Measurements from ENCODE around the gene UTP15.
A peak's percentile ranks its signal among the peaks of the same experiment; 100 is the strongest.

Gene UTP15

GRCh38 chr5:73558950-73559349 lies 6.6 kb upstream of the UTP15 start:
- no peak for DNase-seq (ENCODE audit: low read depth, low spot score)
- no peak overlapping the region for H3K4me3 ChIP-seq (ENCODE audit: low read length)

DNA sequence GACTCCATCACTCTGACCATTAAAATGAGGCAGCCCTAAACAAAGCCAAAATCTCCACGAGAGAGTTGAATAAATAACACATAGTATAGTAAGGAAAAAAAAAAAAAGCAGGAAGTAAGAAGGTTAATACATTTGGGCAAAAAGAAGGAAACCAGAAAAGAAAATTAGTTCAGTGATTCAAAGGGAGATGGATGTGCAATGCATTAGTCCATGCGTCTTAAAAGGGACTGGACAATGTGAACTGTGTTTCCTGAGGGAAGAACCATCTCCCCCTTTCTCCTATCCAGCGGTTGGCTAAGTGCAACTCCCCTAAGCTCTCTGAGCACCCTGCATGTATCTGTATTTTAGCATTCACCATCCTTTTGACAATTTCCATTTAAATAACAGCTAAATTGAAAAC lies 1.5 kb upstream of the UTP15 start:
- DNase-seq (ENCODE audit: low read depth, low spot score) = no peak
- no peak overlapping the region for H3K4me3 ChIP-seq (ENCODE audit: low read length)

DNA sequence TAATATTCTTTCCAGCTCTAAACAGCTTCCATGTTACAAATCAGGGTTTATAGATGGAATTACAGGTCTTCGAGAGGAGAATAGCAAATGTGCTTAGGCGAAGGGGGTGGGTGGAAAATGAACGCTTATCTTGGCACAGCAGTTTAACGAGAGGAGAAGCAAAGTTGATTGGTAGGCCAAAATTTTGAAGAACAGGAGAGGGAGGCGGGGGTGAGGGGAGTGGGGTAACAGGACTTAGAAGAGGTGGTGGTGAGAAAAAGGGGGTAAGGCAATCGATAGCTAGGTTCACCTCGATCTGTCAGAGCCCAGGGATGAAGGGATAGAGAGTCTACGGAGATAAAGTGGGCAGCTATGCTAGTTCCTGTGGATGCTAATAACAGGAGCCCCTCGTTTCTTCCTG lies 868 bp upstream of the UTP15 start:
- H3K4me3 ChIP-seq (ENCODE audit: low read length) = peak overlapping the region; percentile 70
- DNase-seq (ENCODE audit: low read depth, low spot score) = no peak

- H3K4me3 ChIP-seq (ENCODE audit: low read length) = peak overlapping the region; percentile 70
- DNase-seq (ENCODE audit: low read depth, low spot score) = no peak
Observed at GRCh38 chr5:73565969-73566547, 515 bp downstream of the UTP15 start.

GRCh38 chr5:73582285-73583145 lies 17.0 kb downstream of the UTP15 start:
- no peak for DNase-seq (ENCODE audit: low read depth, low spot score)
- H3K4me3 ChIP-seq (ENCODE audit: low read length) = no peak overlapping the region

DNA sequence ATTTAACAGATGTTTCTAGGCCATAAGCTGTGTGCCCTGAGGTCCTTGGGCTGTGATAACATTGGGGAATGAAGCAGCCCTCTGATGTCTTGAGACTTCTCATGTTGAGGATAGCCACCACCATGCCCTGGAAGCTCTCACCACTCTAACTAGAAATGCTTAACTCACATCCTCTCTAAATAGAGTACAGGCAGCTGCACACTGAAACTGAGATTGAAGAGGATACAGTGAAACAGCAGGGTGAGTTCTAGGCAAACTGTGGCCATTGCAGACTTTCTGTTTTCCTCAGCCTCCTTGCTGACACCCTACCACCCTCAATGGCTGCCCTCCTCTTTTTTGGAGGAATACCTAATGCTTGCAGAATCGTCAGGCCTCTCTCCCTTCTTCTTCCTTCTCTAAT lies 22.4 kb downstream of the UTP15 start:
- no peak for DNase-seq (ENCODE audit: low read depth, low spot score)
- no peak overlapping the region for H3K4me3 ChIP-seq (ENCODE audit: low read length)

- peak; percentile 77 for DNase-seq (ENCODE audit: low read depth, low spot score)
- no peak overlapping the region for H3K4me3 ChIP-seq (ENCODE audit: low read length)
Observed at GRCh38 chr5:73591102-73591695, 25.7 kb downstream of the UTP15 start.

DNA sequence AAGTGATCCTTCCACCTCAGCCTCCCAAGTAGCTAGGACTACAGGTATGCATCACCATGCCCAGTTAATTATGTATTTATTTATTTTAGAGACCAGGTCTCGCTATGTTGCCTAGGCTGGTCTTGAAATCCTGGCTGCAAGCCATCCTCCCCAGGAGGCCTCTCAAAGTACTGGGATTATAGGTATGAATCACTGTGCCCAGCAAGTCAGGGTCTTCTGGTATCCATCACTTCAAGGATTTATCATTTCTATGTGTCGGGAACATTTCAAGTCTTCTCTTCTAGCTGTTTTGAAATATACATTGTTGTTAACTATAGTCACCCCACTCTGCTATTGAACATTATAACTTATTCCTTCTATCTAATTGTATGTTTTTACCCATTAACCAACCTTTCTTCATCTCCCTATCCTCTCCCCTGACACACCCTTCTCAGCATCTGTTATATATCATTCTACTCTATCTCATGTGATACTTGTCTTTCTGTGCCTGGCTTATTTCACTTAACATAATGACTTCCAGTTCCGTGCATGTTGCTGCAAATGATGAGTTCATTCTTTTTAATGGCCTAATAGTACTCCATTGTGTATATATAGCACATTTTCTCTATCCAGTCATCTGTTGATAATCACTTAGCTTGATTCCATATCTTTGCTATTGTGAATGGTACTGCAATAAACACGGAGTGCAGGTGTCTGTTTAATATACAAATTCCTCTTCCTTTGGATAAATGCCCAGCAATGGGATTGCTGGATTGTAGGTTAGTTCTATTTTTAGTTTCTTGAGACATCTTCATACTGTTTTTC lies 26.4 kb downstream of the UTP15 start:
- no peak overlapping the region for H3K4me3 ChIP-seq (ENCODE audit: low read length)
- DNase-seq (ENCODE audit: low read depth, low spot score) = no peak

DNA sequence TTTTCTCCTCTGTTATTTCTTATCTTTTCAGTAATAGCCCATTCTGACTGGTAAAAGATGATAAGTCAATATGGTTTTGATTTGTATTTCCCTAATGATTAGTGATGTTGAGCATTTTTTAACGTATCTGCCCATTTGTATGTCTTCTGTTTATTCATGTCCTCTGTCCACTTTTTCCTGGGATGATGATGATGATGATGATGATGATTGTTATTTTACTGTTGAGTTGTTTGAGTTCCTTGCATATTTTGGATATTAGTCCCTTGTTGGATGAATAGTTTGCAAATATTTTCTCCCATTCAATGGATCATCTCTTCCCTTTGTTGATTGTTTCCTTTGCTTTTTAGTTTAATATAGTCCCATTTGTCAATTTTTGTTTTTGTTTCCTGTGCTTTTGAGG lies 27.0 kb downstream of the UTP15 start:
- no peak for DNase-seq (ENCODE audit: low read depth, low spot score)
- no peak overlapping the region for H3K4me3 ChIP-seq (ENCODE audit: low read length)

- no peak overlapping the region for H3K4me3 ChIP-seq (ENCODE audit: low read length)
- DNase-seq (ENCODE audit: low read depth, low spot score) = peak; percentile 29
Observed at GRCh38 chr5:73596705-73597328, 31.3 kb downstream of the UTP15 start.

DNA sequence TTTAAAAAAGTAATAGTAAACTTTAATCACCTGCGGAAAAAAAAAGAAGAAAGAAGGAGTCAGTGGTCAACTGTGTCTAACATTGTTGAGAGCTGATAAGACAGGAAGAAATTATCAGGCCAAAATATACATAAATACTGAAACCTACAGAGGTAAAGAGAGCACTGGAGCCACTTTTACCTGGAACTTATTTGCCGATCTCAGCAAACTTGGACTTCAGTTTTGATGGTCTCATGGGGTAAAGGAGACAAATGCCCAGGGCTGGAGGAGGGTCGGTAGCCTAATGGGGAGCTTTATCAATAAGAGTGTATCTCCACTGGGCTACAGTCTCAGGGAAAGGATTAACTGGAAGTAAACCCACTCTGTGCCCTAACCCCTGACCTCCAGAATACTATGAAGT lies 33.8 kb downstream of the UTP15 start:
- DNase-seq (ENCODE audit: low read depth, low spot score) = no peak
- H3K4me3 ChIP-seq (ENCODE audit: low read length) = no peak overlapping the region

- DNase-seq (ENCODE audit: low read depth, low spot score) = no peak
- H3K4me3 ChIP-seq (ENCODE audit: low read length) = no peak overlapping the region
Observed at GRCh38 chr5:73603998-73604397, 38.5 kb downstream of the UTP15 start.

DNA sequence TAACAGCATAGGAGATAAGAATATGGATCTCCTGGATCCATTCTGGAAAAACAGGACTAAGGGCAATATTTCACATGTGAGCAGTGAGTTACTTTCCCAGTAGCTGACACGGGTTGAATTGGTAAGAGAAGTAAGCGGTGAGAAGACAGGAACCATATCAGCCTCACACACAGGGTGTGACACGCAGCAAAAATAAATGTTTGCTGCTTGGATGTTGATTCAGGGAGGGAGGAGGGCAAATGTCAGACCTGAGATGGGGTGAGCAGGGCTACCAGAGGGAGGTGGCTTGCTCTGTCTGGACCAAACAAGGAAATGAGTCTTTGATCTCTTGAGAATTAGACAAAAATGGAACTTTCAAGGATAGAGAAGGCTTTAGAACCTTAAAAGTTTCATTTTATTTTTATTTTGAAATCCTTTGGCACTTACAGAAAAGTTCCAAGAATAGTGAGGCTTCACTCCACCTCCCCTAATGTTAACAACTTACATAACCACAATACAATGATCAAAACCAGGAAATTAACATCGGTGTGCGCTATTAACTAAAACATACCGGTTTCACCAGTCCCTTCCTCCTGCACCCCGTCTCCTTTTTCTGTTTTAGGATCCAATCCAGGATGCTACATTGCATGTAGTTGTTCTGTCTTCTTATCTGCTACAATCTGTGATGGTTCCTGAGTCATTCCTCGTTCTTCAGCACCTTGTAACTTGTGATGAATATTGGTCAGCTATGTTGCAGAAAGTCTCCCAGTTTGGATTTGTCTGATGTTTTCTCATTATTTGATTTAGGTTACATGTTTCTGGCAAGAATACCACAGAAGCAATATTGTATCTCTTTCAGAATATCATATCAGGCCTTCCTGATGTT lies 39.9 kb downstream of the UTP15 start:
- DNase-seq (ENCODE audit: low read depth, low spot score) = no peak
- H3K4me3 ChIP-seq (ENCODE audit: low read length) = no peak overlapping the region

DNA sequence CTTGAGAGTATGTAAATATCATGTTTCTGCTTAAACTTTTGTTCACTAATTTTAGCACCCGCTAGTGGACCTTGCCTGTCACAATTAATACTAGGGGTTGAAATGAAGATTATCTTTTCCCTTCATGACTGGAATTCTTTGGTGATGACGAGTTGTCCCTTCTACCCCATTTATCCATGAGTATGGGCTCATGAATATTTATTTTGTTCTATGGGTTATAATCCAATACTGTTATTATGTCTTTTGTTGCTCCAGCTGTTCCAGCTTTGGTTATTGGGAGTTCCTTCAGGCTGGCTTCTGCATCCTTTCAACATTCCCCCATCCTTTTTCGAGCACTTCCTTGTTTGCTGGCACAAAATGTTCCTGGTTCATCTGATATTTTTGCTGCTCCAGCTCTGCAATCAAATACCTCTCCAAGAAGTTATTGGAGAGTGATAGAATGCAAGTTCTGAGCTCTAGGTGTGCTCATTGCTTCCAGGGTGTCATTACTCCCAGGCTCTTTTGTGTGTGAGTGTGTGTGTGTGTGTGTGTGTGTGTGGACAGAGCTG lies 40.7 kb downstream of the UTP15 start:
- no peak for DNase-seq (ENCODE audit: low read depth, low spot score)
- H3K4me3 ChIP-seq (ENCODE audit: low read length) = no peak overlapping the region

DNA sequence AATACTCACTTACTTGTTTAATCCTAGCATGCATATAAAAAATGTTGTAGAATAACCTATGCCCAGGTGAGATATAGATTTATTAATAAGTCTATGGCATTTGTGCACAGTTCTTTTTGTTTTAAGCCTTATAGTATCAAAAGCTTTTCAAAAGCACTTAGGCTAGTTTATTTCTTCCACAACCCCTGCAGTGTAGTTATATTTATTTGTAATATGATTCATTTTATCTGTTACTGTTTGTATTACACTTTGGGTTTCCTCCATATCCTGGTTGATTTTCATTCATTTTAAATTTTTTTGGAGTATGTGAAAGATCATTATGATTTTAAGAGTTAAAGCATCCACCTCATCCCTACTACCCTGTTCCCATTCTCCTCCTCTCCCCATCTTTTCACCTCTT lies 41.7 kb downstream of the UTP15 start:
- no peak for DNase-seq (ENCODE audit: low read depth, low spot score)
- H3K4me3 ChIP-seq (ENCODE audit: low read length) = no peak overlapping the region

GRCh38 chr5:73612799-73613198 lies 47.3 kb downstream of the UTP15 start:
- no peak overlapping the region for H3K4me3 ChIP-seq (ENCODE audit: low read length)
- DNase-seq (ENCODE audit: low read depth, low spot score) = no peak

- no peak overlapping the region for H3K4me3 ChIP-seq (ENCODE audit: low read length)
- no peak for DNase-seq (ENCODE audit: low read depth, low spot score)
Observed at GRCh38 chr5:73615085-73615484, 49.5 kb downstream of the UTP15 start.

GRCh38 chr5:73615947-73616346 lies 50.4 kb downstream of the UTP15 start:
- DNase-seq (ENCODE audit: low read depth, low spot score) = no peak

More at GRCh38 chr5:73615947-73616346, 50.4 kb downstream of the UTP15 start:
- H3K4me3 ChIP-seq (ENCODE audit: low read length) = no peak overlapping the region
